ENCODE data around the gene KDM4C.
"Not testable (repeated sequence)": the region's sequence is repeated elsewhere in the genome, so short reads cannot be mapped to it uniquely, and the experiment has no call there.

The KDM4C gene

GRCh38 chr9:6931913-6932312, 174.1 kb downstream of the KDM4C start:
- no peak for DNase-seq (ENCODE audit: low spot score)

- DNase-seq (ENCODE audit: low spot score): no peak
These were observed 178.3 kb downstream of the KDM4C start for GRCh38 chr9:6936103-6936502.

- DNase-seq (ENCODE audit: low spot score): no peak
These were observed 179.4 kb downstream of the KDM4C start for GRCh38 chr9:6937209-6937608.

- no peak for DNase-seq (ENCODE audit: low spot score)
These were observed 180.7 kb downstream of the KDM4C start for GRCh38 chr9:6938447-6938846.

GRCh38 chr9:6938873-6939272, 181.1 kb downstream of the KDM4C start:
- no peak for DNase-seq (ENCODE audit: low spot score)

GRCh38 chr9:6941501-6941900, 183.7 kb downstream of the KDM4C start:
- DNase-seq (ENCODE audit: low spot score): no peak

GRCh38 chr9:6942406-6942805, 184.6 kb downstream of the KDM4C start:
- DNase-seq (ENCODE audit: low spot score): no peak

GRCh38 chr9:6943293-6943692, 185.5 kb downstream of the KDM4C start:
- no peak for DNase-seq (ENCODE audit: low spot score)

GRCh38 chr9:6944093-6944551, 186.3 kb downstream of the KDM4C start:
- no peak for DNase-seq (ENCODE audit: low spot score)

- DNase-seq (ENCODE audit: low spot score): no peak
These were observed 187.1 kb downstream of the KDM4C start for GRCh38 chr9:6944896-6945295.

- no peak for DNase-seq (ENCODE audit: low spot score)
These were observed 188.0 kb downstream of the KDM4C start for GRCh38 chr9:6945816-6946215.

- DNase-seq (ENCODE audit: low spot score): no peak
These were observed 188.9 kb downstream of the KDM4C start for GRCh38 chr9:6946583-6947166.

- not testable (repeated sequence) for DNase-seq (ENCODE audit: low spot score)
These were observed 191.1 kb downstream of the KDM4C start for GRCh38 chr9:6948921-6949320.

GRCh38 chr9:6955251-6955921, 197.6 kb downstream of the KDM4C start:
- no peak for DNase-seq (ENCODE audit: low spot score)

GRCh38 chr9:6956879-6957278, 199.1 kb downstream of the KDM4C start:
- DNase-seq (ENCODE audit: low spot score): no peak

GRCh38 chr9:6959270-6960000, 201.7 kb downstream of the KDM4C start:
- no peak for DNase-seq (ENCODE audit: low spot score)

- no peak for DNase-seq (ENCODE audit: low spot score)
These were observed 203.0 kb downstream of the KDM4C start for GRCh38 chr9:6960777-6961176.

- no peak for DNase-seq (ENCODE audit: low spot score)
These were observed 204.2 kb downstream of the KDM4C start for GRCh38 chr9:6961845-6962522.

- no peak for DNase-seq (ENCODE audit: low spot score)
These were observed 207.8 kb downstream of the KDM4C start for GRCh38 chr9:6965566-6965965.

- DNase-seq (ENCODE audit: low spot score): no peak
These were observed 210.5 kb downstream of the KDM4C start for GRCh38 chr9:6968271-6968670.

GRCh38 chr9:6969805-6970204, 212.0 kb downstream of the KDM4C start:
- DNase-seq (ENCODE audit: low spot score): no peak

- no peak for DNase-seq (ENCODE audit: low spot score)
These were observed 215.3 kb downstream of the KDM4C start for GRCh38 chr9:6973089-6973488.

GRCh38 chr9:6973762-6974161, 216.0 kb downstream of the KDM4C start:
- no peak for DNase-seq (ENCODE audit: low spot score)
